Hepatocyte (in vitro differentiated cells): Measurements from ENCODE around the gene ATF6.

Experiments
- CTCF ChIP-seq: fragments of 200-600 bp; sonication (generic); IDR thresholded peaks from 2 replicates; pipeline ENCODE4 v1.5.1; 2016; ENCODE audit warnings: antibody characterized with exemption, mild to moderate bottlenecking; ENCODE audit not compliant: poor library complexity
- EZH2phosphoT487 ChIP-seq: fragments of 200-600 bp; sonication (generic); IDR thresholded peaks from one replicate; pipeline ENCODE4 v1.6.1; 2018; ENCODE audit warnings: antibody characterized with exemption, mild to moderate bottlenecking, low read depth, moderate library complexity; ENCODE audit not compliant: unreplicated experiment, severe bottlenecking

- TF ChIP-seq EZH2phosphoT487 (no peak), CTCF (no peak)
Measured at GRCh38 chr1:161978011-161978790, 212.1 kb downstream of the ATF6 start.
